LNCAP (cell line): ENCODE measurements around the gene CUX1.

Experiments used
- TF ChIP-seq, protein P1 (sequence below): fragments of 450-650 bp; IDR thresholded peaks from 2 replicates; pipeline ENCODE4 v1.5.1; 2017; ENCODE audit warnings: mild to moderate bottlenecking

The CUX1 gene

DNA sequence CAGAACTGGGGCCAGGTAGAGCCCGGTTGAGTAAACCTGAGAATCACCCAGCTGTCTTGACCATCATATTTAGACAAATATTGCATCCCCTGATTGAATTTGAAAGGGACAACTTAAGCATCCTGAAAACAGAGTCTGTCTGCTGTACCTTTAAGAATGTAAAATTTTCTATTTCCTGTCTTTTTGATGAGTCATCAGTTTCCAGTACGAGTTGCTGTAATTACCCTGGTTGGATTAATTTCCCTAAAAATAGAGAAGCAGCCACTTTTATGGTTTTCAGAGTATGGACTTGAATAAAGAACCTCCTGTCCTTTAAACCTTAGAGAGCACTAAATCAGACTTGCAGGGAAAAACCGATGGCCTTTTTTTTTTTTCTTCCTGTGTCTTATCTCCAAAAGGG is 304.6 kb downstream of the CUX1 start:
- TF ChIP-seq, protein P1, sequence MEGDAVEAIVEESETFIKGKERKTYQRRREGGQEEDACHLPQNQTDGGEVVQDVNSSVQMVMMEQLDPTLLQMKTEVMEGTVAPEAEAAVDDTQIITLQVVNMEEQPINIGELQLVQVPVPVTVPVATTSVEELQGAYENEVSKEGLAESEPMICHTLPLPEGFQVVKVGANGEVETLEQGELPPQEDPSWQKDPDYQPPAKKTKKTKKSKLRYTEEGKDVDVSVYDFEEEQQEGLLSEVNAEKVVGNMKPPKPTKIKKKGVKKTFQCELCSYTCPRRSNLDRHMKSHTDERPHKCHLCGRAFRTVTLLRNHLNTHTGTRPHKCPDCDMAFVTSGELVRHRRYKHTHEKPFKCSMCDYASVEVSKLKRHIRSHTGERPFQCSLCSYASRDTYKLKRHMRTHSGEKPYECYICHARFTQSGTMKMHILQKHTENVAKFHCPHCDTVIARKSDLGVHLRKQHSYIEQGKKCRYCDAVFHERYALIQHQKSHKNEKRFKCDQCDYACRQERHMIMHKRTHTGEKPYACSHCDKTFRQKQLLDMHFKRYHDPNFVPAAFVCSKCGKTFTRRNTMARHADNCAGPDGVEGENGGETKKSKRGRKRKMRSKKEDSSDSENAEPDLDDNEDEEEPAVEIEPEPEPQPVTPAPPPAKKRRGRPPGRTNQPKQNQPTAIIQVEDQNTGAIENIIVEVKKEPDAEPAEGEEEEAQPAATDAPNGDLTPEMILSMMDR: no peak

DNA sequence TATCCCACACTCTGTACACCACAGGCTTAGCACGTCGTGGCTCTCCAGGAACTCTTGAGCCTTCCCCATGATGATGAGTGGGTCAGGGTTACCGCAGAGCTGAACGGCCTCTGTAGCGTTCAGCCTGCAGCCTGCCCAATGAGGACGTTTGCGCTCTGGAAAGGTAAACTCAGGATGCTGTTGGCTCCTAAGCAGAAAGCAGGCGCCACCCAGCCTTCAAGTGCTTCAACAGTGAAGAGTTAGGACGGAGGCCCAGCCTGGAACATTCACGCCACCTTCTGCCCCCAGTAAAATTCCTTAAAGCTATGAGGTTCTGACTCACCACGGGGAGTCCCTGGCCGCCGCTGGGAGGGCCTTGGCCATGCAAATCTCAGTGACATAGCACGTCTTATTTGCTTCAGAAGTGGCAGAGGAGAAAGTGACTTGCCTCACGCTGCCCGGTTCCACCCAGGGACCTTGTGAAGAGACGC is 307.7 kb downstream of the CUX1 start:
- TF ChIP-seq, protein P1: no peak

DNA sequence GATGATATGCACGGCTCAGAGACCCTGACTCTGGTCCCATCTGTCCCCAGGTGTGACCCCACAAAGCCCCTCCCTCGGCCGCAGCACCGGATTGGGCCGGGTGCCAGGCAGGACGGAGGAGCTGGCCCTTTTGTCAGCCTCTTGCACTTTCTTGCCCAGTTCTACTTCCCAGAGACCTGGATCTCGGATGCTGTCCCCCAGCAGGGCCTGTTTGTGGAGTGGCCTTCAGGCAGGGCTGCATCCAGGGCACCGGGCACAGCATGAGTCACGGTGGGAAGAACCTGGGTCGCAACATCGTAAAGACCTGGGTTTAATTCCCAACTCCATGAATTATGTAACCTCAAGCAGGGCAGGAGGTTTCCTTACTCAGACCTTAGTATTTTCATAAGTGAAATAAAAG is 310.9 kb downstream of the CUX1 start:
- TF ChIP-seq, protein P1: no peak

DNA sequence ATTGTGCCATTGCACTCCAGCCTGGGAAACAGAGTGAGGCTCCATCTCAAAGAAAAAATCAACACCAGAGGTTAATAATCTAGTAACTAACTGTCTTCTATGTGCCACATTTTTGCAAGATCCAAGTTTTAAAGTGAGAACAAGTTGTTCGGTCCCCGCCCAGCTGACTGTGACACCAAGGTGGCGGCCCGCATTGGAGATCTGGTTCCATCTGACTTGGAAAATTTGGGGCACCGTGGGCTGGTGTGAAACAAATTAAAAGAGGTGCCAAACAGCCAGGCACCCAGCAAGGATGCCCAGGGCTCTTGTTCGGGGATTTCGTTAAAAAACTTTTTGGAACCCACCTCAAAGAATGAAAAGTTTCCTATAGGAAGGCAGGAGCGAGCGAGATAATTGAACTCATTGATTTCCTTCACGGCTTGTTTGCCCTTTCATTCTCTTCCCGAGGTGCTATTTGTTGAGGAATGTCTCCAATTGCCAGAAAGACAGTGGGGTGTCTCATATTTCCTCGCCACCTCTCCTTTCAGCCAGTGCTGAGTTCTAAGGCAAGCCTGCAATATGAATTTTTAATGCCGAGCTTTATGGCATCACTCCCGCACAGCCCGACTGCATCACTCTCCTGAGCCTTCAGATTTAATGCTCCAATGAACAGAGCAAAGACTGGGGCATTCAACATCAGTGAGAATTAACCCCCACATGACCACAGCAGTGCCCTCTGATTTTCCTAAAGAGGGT is 312.4 kb downstream of the CUX1 start:
- TF ChIP-seq, protein P1: no peak

DNA sequence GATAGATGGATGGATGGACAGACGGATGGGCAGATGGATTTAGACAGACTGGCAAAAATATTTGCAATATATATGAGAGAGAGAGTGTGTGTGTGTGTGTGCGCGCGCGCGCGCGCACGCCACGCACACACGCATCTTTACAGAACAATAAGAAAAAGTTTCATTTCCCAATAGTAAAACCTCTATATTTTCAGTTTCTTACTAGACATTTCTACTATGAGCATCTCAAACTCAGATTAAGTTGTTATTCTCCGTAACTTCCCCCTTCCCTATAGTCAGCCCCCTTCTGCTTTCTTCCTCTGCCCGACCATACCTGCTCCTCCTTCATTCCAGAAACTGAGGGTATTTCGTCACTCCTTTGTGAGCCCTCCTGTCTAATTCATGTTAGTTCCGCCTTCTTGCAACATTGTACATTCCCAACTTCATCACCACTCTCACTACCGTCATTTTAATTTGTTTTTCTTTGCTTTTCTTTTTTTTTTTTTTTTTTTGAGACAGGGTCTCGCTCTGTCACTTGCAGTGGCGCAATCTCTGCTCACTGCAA is 314.9 kb downstream of the CUX1 start:
- TF ChIP-seq, protein P1: no peak

DNA sequence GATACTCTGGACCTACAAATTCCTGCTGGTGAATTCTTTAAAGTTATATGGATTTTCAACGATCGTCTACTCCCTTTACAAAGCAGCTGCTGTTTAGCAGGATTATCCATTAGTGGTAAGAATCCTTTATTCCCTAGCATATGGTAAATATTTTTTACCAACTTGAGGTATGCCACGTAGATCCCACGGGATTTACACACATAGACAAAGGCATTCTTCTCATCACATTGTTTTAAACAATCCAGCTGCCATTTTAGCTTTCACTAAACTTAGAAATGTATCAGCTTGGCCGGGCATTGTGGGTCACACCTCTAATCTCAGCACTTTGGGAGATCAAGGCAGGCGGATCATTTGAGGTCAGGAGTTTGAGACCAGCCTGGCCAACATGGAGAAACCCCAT is 321.2 kb downstream of the CUX1 start:
- TF ChIP-seq, protein P1: no peak

DNA sequence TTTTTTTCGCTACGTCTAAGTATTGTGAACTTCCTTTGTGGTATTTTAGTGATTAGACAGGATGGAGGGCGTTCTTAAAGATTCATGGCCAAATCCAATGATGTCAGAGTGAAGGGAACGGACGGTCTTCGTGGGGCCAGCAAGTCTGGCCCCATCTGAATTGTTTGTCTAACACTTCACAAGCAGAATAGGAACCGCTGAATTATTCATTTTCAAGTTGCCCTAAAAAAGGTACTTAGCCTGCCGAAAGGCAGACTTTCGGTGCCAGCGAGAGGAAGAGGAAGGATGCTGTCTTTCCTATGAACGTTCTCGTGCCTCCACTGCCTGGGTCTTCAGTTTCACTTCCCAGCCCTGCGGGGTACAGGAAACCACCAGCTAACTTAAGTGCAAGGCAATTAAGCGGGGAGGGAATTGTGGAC is 323.5 kb downstream of the CUX1 start:
- TF ChIP-seq, protein P1: no peak
